HL-60 (cell line): ENCODE measurements around the gene CHTF8.

Experiments used
- GABPA ChIP-seq: IDR thresholded peaks from 2 replicates; pipeline ENCODE4 v1.6.1; 2012; ENCODE audit warnings: low read depth
- POLR2AphosphoS5 ChIP-seq: IDR thresholded peaks from 2 replicates; pipeline ENCODE4 v1.6.1; 2012; ENCODE audit warnings: low read depth
- TF ChIP-seq, protein P1 (sequence below): IDR thresholded peaks from one replicate; pipeline ENCODE4 v1.5.1; 2011; ENCODE audit warnings: low read length, control low read depth, inconsistent platforms; ENCODE audit not compliant: insufficient read depth

DNA sequence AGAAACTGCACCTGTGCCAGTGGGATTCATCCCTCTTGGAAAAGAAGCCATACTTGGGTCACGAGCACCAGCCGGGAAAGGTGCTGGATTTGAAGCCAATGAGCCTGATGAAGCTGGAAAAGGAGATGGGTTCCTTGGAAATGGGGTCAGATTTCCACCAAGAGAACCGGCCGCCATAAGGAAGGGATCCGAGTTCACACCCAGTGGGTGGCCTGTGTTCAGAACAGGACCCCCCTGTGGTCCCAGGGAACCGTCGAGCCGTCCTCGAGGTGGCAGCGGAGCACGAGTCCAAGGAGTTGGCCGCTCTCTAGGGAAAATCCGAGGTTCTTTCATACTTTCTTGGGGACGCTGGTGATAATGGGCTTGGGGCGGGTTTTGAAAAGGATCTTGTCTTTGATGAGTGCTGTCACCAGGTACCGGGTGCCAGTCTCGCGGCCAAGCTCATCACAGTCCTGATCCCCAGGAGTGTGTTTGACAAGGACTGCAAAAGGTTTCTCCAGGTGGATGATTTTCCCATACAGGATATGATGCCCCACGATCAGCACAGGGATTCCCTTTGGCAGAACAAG is 12.2 kb downstream of the CHTF8 start:
- TF ChIP-seq, protein P1, sequence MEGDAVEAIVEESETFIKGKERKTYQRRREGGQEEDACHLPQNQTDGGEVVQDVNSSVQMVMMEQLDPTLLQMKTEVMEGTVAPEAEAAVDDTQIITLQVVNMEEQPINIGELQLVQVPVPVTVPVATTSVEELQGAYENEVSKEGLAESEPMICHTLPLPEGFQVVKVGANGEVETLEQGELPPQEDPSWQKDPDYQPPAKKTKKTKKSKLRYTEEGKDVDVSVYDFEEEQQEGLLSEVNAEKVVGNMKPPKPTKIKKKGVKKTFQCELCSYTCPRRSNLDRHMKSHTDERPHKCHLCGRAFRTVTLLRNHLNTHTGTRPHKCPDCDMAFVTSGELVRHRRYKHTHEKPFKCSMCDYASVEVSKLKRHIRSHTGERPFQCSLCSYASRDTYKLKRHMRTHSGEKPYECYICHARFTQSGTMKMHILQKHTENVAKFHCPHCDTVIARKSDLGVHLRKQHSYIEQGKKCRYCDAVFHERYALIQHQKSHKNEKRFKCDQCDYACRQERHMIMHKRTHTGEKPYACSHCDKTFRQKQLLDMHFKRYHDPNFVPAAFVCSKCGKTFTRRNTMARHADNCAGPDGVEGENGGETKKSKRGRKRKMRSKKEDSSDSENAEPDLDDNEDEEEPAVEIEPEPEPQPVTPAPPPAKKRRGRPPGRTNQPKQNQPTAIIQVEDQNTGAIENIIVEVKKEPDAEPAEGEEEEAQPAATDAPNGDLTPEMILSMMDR: no peak
- no peak for TF ChIP-seq POLR2AphosphoS5
- TF ChIP-seq GABPA: no peak
